Measurements from ENCODE around the gene DAAM2.

DAAM2 gene

DNA sequence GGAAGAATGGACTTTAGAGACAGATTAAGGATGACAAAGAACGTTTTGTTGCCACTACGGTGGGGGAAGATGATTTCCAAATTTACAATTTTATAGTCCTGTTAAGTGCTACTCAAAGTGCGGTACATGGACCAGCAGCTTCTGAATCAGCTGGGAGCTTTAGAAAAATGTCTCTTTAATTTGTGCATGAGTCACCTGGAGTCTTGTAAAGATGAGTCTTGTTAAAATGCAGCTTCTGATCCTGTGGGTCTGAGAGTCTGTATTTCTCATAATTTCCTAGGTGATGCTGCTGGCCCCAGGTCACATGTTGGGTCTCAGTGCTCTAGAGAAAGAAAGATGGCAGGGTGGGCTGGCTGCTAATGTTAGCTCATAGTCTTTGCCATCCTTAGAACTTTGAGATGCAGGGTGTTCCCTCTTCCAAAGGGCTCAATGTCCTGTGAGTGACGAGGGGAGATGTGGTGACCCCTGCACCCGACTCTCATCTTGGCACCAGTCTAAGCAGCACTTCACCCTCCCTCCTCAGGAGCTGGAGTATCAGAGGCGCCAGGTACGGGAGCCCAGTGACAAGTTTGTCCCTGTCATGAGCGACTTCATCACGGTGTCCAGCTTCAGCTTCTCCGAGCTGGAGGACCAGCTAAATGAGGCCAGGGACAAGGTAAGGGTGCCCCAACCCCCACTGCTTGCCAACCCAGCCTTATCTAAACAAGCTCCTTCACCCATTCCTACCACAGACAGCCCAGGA is 107.5 kb downstream of the DAAM2 start:
- DNase-seq (ENCODE audit: extremely low read depth, low read depth), result no peak
- TF ChIP-seq, protein P1, sequence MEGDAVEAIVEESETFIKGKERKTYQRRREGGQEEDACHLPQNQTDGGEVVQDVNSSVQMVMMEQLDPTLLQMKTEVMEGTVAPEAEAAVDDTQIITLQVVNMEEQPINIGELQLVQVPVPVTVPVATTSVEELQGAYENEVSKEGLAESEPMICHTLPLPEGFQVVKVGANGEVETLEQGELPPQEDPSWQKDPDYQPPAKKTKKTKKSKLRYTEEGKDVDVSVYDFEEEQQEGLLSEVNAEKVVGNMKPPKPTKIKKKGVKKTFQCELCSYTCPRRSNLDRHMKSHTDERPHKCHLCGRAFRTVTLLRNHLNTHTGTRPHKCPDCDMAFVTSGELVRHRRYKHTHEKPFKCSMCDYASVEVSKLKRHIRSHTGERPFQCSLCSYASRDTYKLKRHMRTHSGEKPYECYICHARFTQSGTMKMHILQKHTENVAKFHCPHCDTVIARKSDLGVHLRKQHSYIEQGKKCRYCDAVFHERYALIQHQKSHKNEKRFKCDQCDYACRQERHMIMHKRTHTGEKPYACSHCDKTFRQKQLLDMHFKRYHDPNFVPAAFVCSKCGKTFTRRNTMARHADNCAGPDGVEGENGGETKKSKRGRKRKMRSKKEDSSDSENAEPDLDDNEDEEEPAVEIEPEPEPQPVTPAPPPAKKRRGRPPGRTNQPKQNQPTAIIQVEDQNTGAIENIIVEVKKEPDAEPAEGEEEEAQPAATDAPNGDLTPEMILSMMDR (IDR thresholded peaks at IDR 0.05; ENCODE audit: low read depth, low read length, missing control alignments), result no peak
- H3K4me3 ChIP-seq (replicated peaks; ENCODE audit: low read depth, low read length), result no peak overlapping the region

DNA sequence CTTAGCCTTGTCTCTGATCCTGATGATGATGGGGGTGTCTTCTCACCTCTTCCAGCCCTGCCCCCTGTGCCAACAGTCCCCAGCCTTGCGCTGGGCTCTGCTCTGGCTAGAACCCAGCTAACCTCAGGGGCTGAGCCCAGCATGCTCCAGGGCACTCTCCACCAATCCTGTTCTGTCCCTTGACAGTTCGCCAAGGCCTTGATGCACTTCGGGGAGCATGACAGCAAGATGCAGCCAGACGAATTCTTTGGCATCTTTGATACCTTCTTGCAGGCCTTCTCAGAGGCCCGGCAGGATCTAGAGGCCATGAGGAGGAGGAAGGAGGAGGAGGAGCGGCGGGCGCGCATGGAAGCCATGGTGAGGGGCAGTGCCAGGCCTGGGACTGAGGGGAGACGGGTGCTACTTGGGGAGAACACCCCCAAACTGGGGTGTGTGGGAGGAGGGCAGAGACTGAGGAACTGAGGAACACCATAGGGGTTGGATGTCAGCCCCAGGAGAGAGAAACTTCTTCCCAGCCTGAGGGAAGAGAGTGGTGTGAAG is 109.0 kb downstream of the DAAM2 start:
- DNase-seq (ENCODE audit: extremely low read depth, low read depth), result no peak
- TF ChIP-seq, protein P1 (IDR thresholded peaks at IDR 0.05; ENCODE audit: low read depth, low read length, missing control alignments), result no peak
- no peak overlapping the region for H3K4me3 ChIP-seq (replicated peaks; ENCODE audit: low read depth, low read length)

DNA sequence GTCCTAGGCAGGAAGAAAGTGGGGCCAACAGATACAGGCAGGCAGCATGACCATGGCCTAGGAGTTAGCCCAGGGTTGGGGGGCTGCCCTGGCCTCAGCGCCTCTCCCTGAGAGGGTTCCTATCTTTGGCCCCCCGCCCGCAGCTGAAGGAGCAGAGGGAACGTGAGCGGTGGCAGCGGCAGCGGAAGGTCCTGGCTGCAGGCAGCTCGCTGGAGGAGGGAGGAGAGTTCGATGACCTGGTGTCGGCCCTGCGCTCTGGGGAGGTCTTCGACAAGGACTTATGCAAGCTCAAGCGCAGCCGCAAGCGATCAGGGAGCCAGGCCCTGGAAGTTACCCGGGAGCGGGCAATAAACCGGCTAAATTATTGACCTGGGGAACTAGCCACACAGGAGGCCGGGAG is 109.5 kb downstream of the DAAM2 start:
- TF ChIP-seq, protein P1 (IDR thresholded peaks at IDR 0.05; ENCODE audit: low read depth, low read length, missing control alignments), result no peak
- no peak overlapping the region for H3K4me3 ChIP-seq (replicated peaks; ENCODE audit: low read depth, low read length)
- no peak for DNase-seq (ENCODE audit: extremely low read depth, low read depth)

DNA sequence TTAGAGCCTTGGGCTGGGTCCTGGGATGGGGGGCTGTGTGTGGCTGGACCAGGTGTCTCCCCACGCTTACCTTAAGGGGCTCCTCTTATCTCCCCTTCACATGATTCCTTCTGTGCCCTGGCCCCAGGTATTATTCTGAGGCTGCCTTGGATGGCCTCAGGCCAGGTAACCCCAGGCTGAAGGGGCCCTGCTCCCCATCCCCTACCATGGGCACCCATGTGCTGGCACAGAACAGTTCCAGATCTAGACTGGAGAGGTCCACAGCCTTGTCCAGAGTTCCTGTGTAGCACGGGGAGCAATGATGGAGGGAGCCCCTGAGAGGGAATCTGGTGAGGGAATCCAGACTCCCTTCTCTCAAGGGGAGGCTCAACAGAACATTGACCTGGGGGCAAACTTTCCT is 110.0 kb downstream of the DAAM2 start:
- H3K4me3 ChIP-seq (replicated peaks; ENCODE audit: low read depth, low read length), result no peak overlapping the region
- DNase-seq (ENCODE audit: extremely low read depth, low read depth), result no peak
- TF ChIP-seq, protein P1 (IDR thresholded peaks at IDR 0.05; ENCODE audit: low read depth, low read length, missing control alignments), result no peak

DNA sequence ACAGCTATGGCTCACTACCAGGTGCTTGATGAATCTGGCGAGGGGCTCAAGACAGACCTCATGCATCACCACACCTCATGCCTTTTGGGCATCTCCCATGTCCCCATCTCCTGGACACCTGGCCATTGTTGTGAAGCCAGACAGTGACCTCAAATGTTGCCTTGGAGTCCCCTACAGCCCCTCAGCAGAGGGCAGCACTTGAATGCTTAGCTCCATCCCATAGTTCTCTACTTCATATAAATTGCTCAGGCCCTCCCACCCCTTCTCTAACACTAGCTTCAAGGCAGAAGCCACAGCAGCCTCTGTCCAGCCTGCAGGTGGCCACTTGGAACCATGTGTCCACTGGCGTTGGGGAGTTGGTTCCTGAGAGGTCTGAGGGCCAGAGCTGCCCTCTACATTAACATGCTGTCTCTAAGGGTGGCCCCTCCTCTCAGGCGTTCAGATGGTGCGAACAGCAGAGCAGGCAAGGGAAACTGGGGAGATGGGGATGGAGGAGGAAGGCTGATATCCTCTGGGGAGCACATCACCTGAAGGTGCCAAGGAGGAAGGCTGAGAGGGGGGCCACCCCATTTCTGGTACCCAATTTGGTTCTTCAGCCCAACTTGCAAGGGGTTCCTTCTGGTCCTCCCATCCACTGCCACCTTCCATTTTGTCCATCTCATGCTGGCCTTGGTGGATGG is 110.8 kb downstream of the DAAM2 start:
- TF ChIP-seq, protein P1 (IDR thresholded peaks at IDR 0.05; ENCODE audit: low read depth, low read length, missing control alignments), result no peak
- no peak for DNase-seq (ENCODE audit: extremely low read depth, low read depth)
- H3K4me3 ChIP-seq (replicated peaks; ENCODE audit: low read depth, low read length), result no peak overlapping the region

DNA sequence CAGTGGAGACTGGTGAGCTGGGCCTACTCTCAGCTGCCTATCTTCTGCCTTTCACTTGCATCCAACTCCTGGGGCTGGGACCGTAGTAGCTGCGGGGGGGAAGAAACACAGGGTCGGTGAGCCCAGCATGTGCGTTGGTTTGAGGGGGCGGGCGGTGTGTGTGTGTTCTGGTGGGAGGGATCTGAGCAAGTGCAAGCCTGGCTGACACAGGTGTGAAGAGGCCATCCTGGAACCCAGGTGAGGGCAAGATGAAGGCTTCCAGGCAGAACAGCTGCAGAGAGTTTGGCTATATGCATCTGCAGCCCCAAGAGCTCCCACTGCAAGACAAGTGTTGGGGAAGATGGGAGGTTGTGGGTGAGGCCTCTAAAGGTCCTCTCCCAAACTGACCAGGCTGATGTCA is 111.5 kb downstream of the DAAM2 start:
- no peak overlapping the region for H3K4me3 ChIP-seq (replicated peaks; ENCODE audit: low read depth, low read length)
- TF ChIP-seq, protein P1 (IDR thresholded peaks at IDR 0.05; ENCODE audit: low read depth, low read length, missing control alignments), result no peak
- DNase-seq (ENCODE audit: extremely low read depth, low read depth), result no peak

Measured in HFF-Myc (cell line).